GM23338 (cell line): Measurements from ENCODE around the gene SUCLG2. TPM values are rescaled to one million over a fixed set of nuclear protein-coding genes. Genes with fewer than 3 reads are reported as not detected.

Experiments
- ATAC-seq: fragments of 200-7000 bp; cut with Tn5 transposase; 3 replicates; pipeline ENCODE4 v1.9.1; 2020
- DNase-seq: peaks from one replicate; pipeline ENCODE4 v3.0.0-alpha.2; 2015; ENCODE audit warnings: low spot score
- H2AFZ ChIP-seq: fragments of 200-600 bp; sonication (generic); 2 replicates; pipeline ENCODE4 v1.8.0; 2016; ENCODE audit warnings: antibody characterized with exemption, mild to moderate bottlenecking, moderate library complexity
- H3F3A ChIP-seq: fragments of 200-600 bp; sonication (generic); replicated peaks from 2 replicates; pipeline ENCODE4 v1.8.0; 2017; ENCODE audit warnings: antibody characterized with exemption, mixed run types, low read depth
- H3K27ac ChIP-seq: fragments of 200-600 bp; sonication (generic); 2 replicates; pipeline ENCODE4 v1.6.1; 2016; ENCODE audit warnings: low read depth
- H3K27me3 ChIP-seq: fragments of 200-600 bp; sonication (generic); 2 replicates; pipeline ENCODE4 v1.8.0; 2016; ENCODE audit warnings: mild to moderate bottlenecking, mixed run types, moderate library complexity; ENCODE audit not compliant: insufficient read depth
- H3K36me3 ChIP-seq: fragments of 200-600 bp; sonication (generic); 2 replicates; pipeline ENCODE4 v1.8.0; 2016; ENCODE audit warnings: mild to moderate bottlenecking; ENCODE audit not compliant: insufficient read depth
- H3K4me1 ChIP-seq: fragments of 200-600 bp; sonication (generic); 2 replicates; pipeline ENCODE4 v1.8.0; 2016; ENCODE audit warnings: mild to moderate bottlenecking, moderate library complexity; ENCODE audit not compliant: insufficient read depth
- H3K4me2 ChIP-seq: fragments of 200-600 bp; sonication (generic); 2 replicates; pipeline ENCODE4 v1.7.1; 2017; ENCODE audit warnings: mixed run types
- H3K4me3 ChIP-seq: fragments of 200-600 bp; sonication (generic); 2 replicates; pipeline ENCODE4 v1.6.1; 2016; ENCODE audit warnings: mixed run types
- H3K79me2 ChIP-seq: fragments of 200-600 bp; sonication (generic); replicated peaks from 2 replicates; pipeline ENCODE4 v1.8.0; 2017; ENCODE audit warnings: mild to moderate bottlenecking; ENCODE audit not compliant: insufficient read depth
- H3K9me2 ChIP-seq: fragments of 200-600 bp; sonication (generic); 2 replicates; pipeline ENCODE4 v1.8.0; 2017; ENCODE audit not compliant: insufficient read depth
- H4K20me1 ChIP-seq: fragments of 200-600 bp; sonication (generic); replicated peaks from 2 replicates; pipeline ENCODE4 v1.8.0; 2017; ENCODE audit warnings: mild to moderate bottlenecking; ENCODE audit not compliant: insufficient read depth
- H3K27ac Mint-ChIP-seq: 2 replicates; pipeline ENCODE4 v1.8.0; 2020; ENCODE audit warnings: inconsistent platforms, mild to moderate bottlenecking, moderate library complexity, mixed read lengths
- H3K27me3 Mint-ChIP-seq: 3 replicates; pipeline ENCODE4 v1.8.0; 2022; ENCODE audit warnings: low read depth, mild to moderate bottlenecking, moderate library complexity, mixed read lengths, inconsistent platforms; ENCODE audit not compliant: insufficient read depth, poor library complexity
- H3K36me3 Mint-ChIP-seq: 3 replicates; pipeline ENCODE4 v1.8.0; 2021; ENCODE audit warnings: low read depth, mild to moderate bottlenecking, inconsistent platforms, moderate library complexity, mixed read lengths
- H3K4me1 Mint-ChIP-seq: 3 replicates; pipeline ENCODE4 v1.8.0; 2020; ENCODE audit warnings: mild to moderate bottlenecking, inconsistent platforms, mixed read lengths
- H3K4me3 Mint-ChIP-seq: 3 replicates; pipeline ENCODE4 v1.8.0; 2021; ENCODE audit warnings: moderate library complexity, mild to moderate bottlenecking, inconsistent platforms, mixed read lengths
- H3K9me3 Mint-ChIP-seq: 3 replicates; pipeline ENCODE4 v1.8.0; 2020; ENCODE audit warnings: moderate library complexity, mild to moderate bottlenecking, inconsistent platforms, mixed read lengths
- CTCF ChIP-seq, 2 experiments: fragments of 200-600 bp in 1 of 2; sonication (generic) in 1 of 2; conservative IDR thresholded peaks; 2 replicates each; pipeline versions ENCODE4 v1.5.1 to v1.6.1; 2016 to 2017; ENCODE audit warnings: antibody characterized with exemption in 2 of 2, low read depth in 2 of 2, mild to moderate bottlenecking in 2 of 2, moderate library complexity in 1 of 2
- ETS1 ChIP-seq: IDR thresholded peaks from 2 replicates; pipeline ENCODE4 v1.6.1; 2016; ENCODE audit warnings: antibody characterized with exemption
- EZH2 ChIP-seq: fragments of 200-600 bp; sonication (generic); IDR thresholded peaks from one replicate; pipeline ENCODE4 v1.8.0; 2017; ENCODE audit warnings: antibody characterized with exemption, mild to moderate bottlenecking, low read depth; ENCODE audit not compliant: unreplicated experiment
- JUNB ChIP-seq: IDR thresholded peaks from one replicate; pipeline ENCODE4 v1.6.1; 2016; ENCODE audit warnings: antibody characterized with exemption; ENCODE audit not compliant: unreplicated experiment
- NANOG ChIP-seq: IDR thresholded peaks from 2 replicates; pipeline ENCODE4 v1.6.1; 2016; ENCODE audit warnings: antibody characterized with exemption, borderline replicate concordance
- ZNF114 ChIP-seq: fragments of 250-450 bp; sonication (Bioruptor Pico); IDR thresholded peaks from 2 replicates; pipeline ENCODE4 v1.5.0; 2020; ENCODE audit warnings: mild to moderate bottlenecking, moderate library complexity
- ZNF331 ChIP-seq: fragments of 250-450 bp; sonication (Bioruptor Pico); IDR thresholded peaks from 2 replicates; pipeline ENCODE4 v1.5.0; 2020; ENCODE audit warnings: low read depth, mild to moderate bottlenecking, moderate library complexity
- polyA plus RNA-seq: library from polyadenylated mRNA; unstranded; fragments of >200 nt; fragmentation: Nextera tagmentation; extraction: Ambion mirVana; gene quantifications from 2 replicates; pipeline ENCODE4 v1.2.1, GENCODE V29; 2016
- total RNA-seq: library from RNA; depleted of rRNA; stranded (reverse); fragments of >200 nt; shearing (Covaris generic); gene quantifications from 2 replicates; pipeline ENCODE4 v1.2.3, GENCODE V29; 2014
- TF ChIP-seq, protein P1 (sequence below): IDR thresholded peaks from one replicate; pipeline ENCODE4 v1.6.1; 2018; ENCODE audit warnings: antibody characterized with exemption; ENCODE audit not compliant: unreplicated experiment

The SUCLG2 gene
- total and polyA plus RNA-seq, 2 experiments from 2014 or later = 29.3 to 39.0 TPM

- H4K20me1 ChIP-seq = no peaks in the 10 kb centered on the region
- TF ChIP-seq NANOG = no peak
- TF ChIP-seq JUNB = no peak
- no peak for TF ChIP-seq ZNF114 (CRISPR knock-in tag)
- TF ChIP-seq, protein P1, sequence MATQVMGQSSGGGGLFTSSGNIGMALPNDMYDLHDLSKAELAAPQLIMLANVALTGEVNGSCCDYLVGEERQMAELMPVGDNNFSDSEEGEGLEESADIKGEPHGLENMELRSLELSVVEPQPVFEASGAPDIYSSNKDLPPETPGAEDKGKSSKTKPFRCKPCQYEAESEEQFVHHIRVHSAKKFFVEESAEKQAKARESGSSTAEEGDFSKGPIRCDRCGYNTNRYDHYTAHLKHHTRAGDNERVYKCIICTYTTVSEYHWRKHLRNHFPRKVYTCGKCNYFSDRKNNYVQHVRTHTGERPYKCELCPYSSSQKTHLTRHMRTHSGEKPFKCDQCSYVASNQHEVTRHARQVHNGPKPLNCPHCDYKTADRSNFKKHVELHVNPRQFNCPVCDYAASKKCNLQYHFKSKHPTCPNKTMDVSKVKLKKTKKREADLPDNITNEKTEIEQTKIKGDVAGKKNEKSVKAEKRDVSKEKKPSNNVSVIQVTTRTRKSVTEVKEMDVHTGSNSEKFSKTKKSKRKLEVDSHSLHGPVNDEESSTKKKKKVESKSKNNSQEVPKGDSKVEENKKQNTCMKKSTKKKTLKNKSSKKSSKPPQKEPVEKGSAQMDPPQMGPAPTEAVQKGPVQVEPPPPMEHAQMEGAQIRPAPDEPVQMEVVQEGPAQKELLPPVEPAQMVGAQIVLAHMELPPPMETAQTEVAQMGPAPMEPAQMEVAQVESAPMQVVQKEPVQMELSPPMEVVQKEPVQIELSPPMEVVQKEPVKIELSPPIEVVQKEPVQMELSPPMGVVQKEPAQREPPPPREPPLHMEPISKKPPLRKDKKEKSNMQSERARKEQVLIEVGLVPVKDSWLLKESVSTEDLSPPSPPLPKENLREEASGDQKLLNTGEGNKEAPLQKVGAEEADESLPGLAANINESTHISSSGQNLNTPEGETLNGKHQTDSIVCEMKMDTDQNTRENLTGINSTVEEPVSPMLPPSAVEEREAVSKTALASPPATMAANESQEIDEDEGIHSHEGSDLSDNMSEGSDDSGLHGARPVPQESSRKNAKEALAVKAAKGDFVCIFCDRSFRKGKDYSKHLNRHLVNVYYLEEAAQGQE = no peak
- TF ChIP-seq EZH2 = no peak
- no peak for TF ChIP-seq ETS1
- H3K4me2 ChIP-seq = no peak overlapping the region
- Mint-ChIP-seq H3K4me3 (no peak overlapping the region), H3K27me3 (peaks cover 6% of the 10 kb centered on the region), H3K9me3 (peaks cover 6% of the 10 kb centered on the region), H3K27ac (no peak overlapping the region), H3K36me3 (peaks cover 6% of the 10 kb centered on the region), H3K4me1 (peaks cover 14% of the 10 kb centered on the region)
- H2AFZ ChIP-seq = no peak overlapping the region
- DNase-seq (no peak), ATAC-seq (no peak)
- no peaks in the 10 kb centered on the region for H3K9me2 ChIP-seq
- H3F3A ChIP-seq = no peaks in the 10 kb centered on the region
- H3K4me1 ChIP-seq = peaks cover 6% of the 10 kb centered on the region; the same call in 1 of the 2 replicates
- no peaks in the 10 kb centered on the region for H3K36me3 ChIP-seq
- no peak overlapping the region for H3K4me3 ChIP-seq
- no peaks in the 10 kb centered on the region for H3K27me3 ChIP-seq
- H3K79me2 ChIP-seq = no peaks in the 10 kb centered on the region
- H3K27ac ChIP-seq = no peak overlapping the region
These were observed 36.8 kb upstream of the SUCLG2 start for GRCh38 chr3:67691207-67691606.

DNA sequence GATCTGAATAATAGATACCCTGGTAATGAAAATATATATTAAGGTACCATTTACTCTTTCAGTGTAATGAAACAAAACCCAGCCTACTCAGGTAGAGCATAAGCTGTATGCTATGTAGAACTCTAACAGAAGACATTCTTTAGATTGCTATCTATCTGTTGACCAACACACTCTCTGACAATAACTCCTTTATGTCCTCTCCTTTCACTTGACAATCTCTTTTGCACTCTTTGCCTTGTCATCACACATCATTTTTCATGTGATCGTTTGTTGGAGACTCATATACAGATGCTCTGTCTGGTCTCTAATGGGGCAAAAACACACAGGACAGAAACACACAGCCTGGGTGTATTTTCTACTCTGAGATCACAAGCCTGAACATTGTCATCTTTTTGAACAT is 35.4 kb upstream of the SUCLG2 start:
- H3K4me1 ChIP-seq = peaks cover 6% of the 10 kb centered on the region; the same call in 1 of the 2 replicates
- H3K36me3 Mint-ChIP-seq = no peaks in the 10 kb centered on the region
- no peak overlapping the region for H3K4me3 Mint-ChIP-seq
- H3K9me3 Mint-ChIP-seq = no peaks in the 10 kb centered on the region; the same call in 1 of the 3 replicates
- no peaks in the 10 kb centered on the region for H3F3A ChIP-seq
- peaks cover 6% of the 10 kb centered on the region for H3K27me3 Mint-ChIP-seq
- H3K4me1 Mint-ChIP-seq = peaks cover 14% of the 10 kb centered on the region
- no peaks in the 10 kb centered on the region for H3K36me3 ChIP-seq
- no peak overlapping the region for H3K27ac ChIP-seq
- no peak for DNase-seq
- ATAC-seq = no peak
- H2AFZ ChIP-seq = no peak overlapping the region
- no peak overlapping the region for H3K27ac Mint-ChIP-seq
- H3K4me2 ChIP-seq = no peak overlapping the region
- no peak overlapping the region for H3K4me3 ChIP-seq
- no peaks in the 10 kb centered on the region for H3K79me2 ChIP-seq
- no peaks in the 10 kb centered on the region for H4K20me1 ChIP-seq
- no peaks in the 10 kb centered on the region for H3K9me2 ChIP-seq
- no peaks in the 10 kb centered on the region for H3K27me3 ChIP-seq
- no peak for TF ChIP-seq ETS1
- no peak for TF ChIP-seq CTCF (conservative IDR thresholded peaks at IDR 0.05; ENCODE audit: low read depth in 2 of 2)
- TF ChIP-seq, protein P1 = no peak
- no peak for TF ChIP-seq ZNF331
- TF ChIP-seq NANOG = no peak
